ENCODE measurements around the gene SEC16B.

SEC16B gene, protein sequence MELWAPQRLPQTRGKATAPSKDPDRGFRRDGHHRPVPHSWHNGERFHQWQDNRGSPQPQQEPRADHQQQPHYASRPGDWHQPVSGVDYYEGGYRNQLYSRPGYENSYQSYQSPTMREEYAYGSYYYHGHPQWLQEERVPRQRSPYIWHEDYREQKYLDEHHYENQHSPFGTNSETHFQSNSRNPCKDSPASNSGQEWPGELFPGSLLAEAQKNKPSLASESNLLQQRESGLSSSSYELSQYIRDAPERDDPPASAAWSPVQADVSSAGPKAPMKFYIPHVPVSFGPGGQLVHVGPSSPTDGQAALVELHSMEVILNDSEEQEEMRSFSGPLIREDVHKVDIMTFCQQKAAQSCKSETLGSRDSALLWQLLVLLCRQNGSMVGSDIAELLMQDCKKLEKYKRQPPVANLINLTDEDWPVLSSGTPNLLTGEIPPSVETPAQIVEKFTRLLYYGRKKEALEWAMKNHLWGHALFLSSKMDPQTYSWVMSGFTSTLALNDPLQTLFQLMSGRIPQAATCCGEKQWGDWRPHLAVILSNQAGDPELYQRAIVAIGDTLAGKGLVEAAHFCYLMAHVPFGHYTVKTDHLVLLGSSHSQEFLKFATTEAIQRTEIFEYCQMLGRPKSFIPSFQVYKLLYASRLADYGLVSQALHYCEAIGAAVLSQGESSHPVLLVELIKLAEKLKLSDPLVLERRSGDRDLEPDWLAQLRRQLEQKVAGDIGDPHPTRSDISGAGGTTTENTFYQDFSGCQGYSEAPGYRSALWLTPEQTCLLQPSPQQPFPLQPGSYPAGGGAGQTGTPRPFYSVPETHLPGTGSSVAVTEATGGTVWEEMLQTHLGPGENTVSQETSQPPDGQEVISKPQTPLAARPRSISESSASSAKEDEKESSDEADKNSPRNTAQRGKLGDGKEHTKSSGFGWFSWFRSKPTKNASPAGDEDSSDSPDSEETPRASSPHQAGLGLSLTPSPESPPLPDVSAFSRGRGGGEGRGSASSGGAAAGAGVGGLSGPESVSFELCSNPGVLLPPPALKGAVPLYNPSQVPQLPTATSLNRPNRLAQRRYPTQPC

DNA sequence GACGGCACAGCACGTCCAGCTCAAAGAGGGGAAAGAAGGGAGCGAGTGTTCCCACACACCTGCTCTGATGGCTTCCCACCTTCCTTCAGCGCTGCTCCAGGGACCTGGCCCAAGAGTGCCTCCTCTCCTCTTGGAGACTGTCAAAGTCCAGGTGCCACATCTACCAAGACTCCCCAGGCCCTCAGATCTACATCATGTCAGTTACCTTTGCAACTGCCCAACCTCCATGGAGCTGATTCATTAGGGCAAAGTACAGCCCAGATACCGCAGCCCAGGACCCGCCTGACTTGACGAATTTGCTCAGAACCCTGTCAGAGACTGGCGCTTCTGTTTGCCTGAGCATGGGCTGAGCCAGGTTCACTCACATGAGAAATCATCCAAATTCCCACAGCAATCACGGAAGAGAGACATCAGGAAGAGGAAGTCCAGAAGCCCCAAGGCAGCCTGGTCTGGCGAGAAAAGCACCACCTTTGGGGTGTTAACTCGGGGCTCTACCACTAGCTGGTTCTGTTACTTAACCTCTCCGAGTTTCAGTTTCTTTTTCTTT, at the start of gene SEC16B:
SEC16B (minus strand) TSS at position 234 of the 547 bp plus-strand sequence. CDS start 2,077 bp downstream, outside the sequence.
- DNase-seq (ENCODE audit: low spot score in 2 of 2): no peak
- no peak within 1 kb of the TSS for H3K4me3 ChIP-seq
- in situ Hi-C loops (cut with MboI; ENCODE audit: low sequenced_read_pairs): no loop called here
- H3K27me3 ChIP-seq (ENCODE audit: low read depth): no peaks in the 10 kb centered on the region
- H3K9me3 ChIP-seq: no peaks in the 10 kb centered on the region
- H3K4me1 ChIP-seq: no peaks in the 10 kb centered on the region
- H3K36me3 ChIP-seq (replicated peaks): no peaks in the 10 kb centered on the region

DNA sequence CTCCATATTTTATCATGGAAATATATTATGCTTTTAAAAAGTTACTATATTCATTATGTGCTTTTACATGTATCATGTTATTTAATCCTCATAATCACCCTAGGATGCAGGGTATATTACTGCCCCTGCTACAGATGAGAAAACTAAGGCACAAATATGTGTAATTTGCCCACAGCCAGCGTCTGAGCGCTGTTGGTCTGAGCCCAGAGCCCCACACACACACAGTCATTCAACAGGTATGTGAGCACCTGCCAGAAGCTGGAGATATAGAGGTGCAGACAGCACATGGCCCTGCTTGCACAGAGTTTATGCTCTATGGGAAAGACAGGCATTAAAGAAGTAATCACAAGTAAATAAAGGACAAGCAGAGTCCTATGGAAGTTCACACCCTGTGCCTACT, 49.8 kb upstream of the SEC16B start:
- no peak for DNase-seq (ENCODE audit: low spot score in 2 of 2)
- Histone ChIP-seq H3K4me3 (no peak overlapping the region), H3K27me3 (ENCODE audit: low read depth) (no peaks in the 10 kb centered on the region), H3K9me3 (peaks cover 5% of the 10 kb centered on the region; the same call in 1 of the 2 replicates), H3K36me3 (replicated peaks) (no peaks in the 10 kb centered on the region; the same call in 1 of the 2 replicates), H3K4me1 (no peaks in the 10 kb centered on the region)
- in situ Hi-C loops (cut with MboI; ENCODE audit: low sequenced_read_pairs): no loop called here

DNA sequence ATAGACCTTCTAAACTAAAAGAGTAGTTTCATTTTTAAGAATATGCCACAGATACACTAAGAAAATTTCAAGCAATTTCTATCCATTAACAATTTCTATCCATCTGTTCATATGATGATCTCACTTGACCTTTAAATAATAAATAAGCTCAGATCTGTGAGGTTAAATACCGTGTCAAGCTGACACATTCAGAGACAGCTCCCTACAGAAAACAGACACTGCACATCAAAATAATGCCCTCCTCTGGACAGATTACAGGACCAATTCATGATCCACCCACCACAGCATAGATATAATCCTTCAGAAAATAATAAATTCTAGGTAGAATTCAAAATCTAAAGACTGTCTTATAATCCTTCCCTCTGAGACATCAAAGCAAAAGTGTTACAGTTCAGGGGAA, 49.4 kb upstream of the SEC16B start:
- in situ Hi-C loops (cut with MboI; ENCODE audit: low sequenced_read_pairs): no loop called here
- H3K27me3 ChIP-seq (ENCODE audit: low read depth): no peaks in the 10 kb centered on the region
- peaks cover 6% of the 10 kb centered on the region; the same call in 1 of the 2 replicates for H3K9me3 ChIP-seq
- no peaks in the 10 kb centered on the region; the same call in 1 of the 2 replicates for H3K36me3 ChIP-seq (replicated peaks)
- no peaks in the 10 kb centered on the region for H3K4me1 ChIP-seq
- H3K4me3 ChIP-seq: no peak overlapping the region
- no peak for DNase-seq (ENCODE audit: low spot score in 2 of 2)

DNA sequence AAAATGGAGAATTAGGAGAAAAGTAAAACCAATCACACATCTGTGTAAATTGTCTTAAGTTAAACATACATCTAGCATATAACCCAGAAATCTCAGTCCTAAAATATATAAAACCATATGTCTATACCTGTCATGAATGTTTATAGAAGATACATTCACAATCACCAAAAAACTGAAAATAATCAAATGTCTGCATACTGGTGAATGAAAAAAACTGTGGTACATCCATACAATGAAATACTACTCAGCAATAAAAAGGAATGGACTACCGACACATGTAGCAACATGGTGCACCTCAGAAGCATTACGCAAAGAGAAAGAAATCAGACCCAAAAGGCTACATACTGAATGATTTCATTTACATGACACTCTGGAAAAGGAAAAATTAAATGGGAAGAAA, 47.7 kb upstream of the SEC16B start:
- Histone ChIP-seq H3K4me1 (no peaks in the 10 kb centered on the region), H3K36me3 (replicated peaks) (no peaks in the 10 kb centered on the region; the same call in 1 of the 2 replicates), H3K4me3 (no peak overlapping the region), H3K9me3 (peaks cover 6% of the 10 kb centered on the region; the same call in 1 of the 2 replicates), H3K27me3 (ENCODE audit: low read depth) (peaks cover 5% of the 10 kb centered on the region)
- in situ Hi-C loops (cut with MboI; ENCODE audit: low sequenced_read_pairs): no loop called here
- DNase-seq (ENCODE audit: low spot score in 2 of 2): no peak

DNA sequence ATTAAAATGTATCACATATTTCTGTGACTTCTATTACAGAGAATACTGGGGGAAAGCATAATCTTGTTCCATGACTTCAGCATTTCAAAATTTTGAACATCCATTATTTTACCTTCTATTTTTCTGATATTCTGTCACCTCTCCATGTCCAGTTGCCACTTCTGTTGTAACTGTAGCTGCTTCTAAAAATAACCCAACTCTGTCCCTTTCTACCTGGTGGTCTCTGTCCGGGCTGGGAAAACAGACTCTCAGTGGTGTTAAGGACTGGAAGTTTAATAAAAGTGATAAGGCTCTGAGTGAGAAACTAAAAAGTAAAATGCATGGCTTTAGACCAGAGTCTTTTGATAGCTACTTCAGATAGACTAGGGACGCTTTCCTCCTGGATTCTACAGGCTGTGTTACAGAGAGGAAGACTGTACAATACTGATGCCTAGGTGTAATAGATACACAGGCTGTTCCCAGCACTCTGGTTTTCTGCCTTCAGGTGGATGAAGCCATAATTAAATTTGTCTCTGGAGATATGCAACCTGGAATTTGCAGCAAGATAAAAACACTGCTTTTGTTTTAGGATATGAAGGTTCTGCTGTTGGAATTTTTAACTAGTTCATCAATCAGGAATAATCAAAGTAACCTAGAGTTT, 42.1 kb upstream of the SEC16B start:
- Histone ChIP-seq H3K27me3 (ENCODE audit: low read depth) (peaks cover 14% of the 10 kb centered on the region), H3K4me3 (no peak overlapping the region), H3K9me3 (0 out of 2 replicates have a peak, but pooled peaks cover 4% of the 10 kb centered on the region), H3K4me1 (no peaks in the 10 kb centered on the region), H3K36me3 (replicated peaks) (no peaks in the 10 kb centered on the region; the same call in 1 of the 2 replicates)
- in situ Hi-C loops (cut with MboI; ENCODE audit: low sequenced_read_pairs): no loop called here
- no peak for DNase-seq (ENCODE audit: low spot score in 2 of 2)

DNA sequence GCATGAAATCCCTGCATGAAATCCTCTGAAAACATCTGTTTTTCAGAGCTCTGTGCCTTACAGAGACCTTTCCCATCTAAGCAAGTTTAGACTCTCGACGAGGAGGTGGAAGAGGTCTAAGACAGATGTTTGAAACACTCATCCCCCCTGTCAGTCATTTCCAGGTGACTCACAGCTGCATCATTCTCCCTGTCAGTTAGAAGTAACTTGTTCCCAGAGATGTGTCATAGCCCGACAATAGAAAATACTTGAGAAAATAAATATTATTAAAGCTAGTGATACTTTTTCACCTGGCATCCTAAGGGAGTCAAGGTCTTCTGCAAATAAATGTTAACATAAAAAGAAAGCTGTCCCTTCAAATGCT, 41.6 kb upstream of the SEC16B start:
- Histone ChIP-seq H3K4me3 (no peak overlapping the region), H3K4me1 (no peaks in the 10 kb centered on the region), H3K36me3 (replicated peaks) (no peaks in the 10 kb centered on the region), H3K27me3 (ENCODE audit: low read depth) (peaks cover 14% of the 10 kb centered on the region), H3K9me3 (0 out of 2 replicates have a peak, but pooled peaks cover 4% of the 10 kb centered on the region)
- no peak for DNase-seq (ENCODE audit: low spot score in 2 of 2)
- in situ Hi-C loops (cut with MboI; ENCODE audit: low sequenced_read_pairs): no loop called here

DNA sequence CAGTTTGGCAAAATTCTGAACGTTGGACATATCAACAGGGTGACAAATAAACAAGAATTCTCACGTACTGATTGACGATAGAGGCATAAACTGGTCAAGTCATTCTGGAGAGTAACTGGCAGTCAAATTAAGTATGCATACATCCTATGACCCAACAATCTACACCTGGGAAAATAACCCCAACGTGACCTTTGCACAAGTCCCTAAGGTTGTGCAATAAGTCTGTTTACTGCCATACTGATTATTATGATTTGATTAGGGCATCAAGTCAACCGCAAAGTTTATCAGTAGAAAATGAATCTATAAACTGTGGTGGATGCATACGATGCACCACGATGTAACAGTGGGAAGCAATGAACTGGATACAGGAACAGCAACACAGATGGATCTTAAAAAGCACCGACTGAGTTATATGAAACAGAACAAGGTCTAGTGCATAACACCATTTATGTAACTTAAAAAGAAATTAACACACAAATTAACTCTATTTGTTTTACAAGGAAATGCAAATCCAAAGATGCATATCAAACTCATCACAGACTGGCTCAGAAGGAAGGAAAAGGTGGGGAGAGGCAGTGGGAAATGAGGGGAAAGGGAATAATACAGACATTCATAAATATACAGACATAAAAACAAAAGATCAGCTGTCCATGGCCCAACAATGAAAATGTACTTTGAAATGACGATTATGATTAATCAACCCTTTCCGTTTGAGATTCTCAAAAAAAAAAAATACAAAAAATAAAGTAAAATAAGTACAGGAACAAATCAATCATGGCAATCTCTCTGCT, 41.0 kb upstream of the SEC16B start:
- DNase-seq (ENCODE audit: low spot score in 2 of 2): no peak

DNA sequence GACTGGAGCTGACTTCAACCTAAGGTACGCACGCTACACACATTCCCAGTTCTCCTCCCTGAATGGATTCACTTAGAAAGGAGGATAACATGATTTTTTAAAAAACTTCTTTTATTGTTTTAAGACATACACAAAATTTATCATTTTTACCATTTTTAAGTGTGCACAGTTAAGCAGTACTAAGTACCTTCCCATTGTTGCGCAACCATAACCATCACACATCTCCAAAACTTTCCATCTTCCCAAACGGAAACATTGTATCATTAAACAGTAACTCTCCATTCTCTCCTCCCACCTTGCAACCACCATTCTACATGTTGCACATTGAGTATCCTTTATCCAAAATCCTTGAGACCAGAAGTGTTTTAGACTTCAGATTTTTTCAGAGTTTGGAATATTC, 36.2 kb upstream of the SEC16B start:
- no peaks in the 10 kb centered on the region for H3K9me3 ChIP-seq
- H3K4me3 ChIP-seq: no peak overlapping the region
- no peak for DNase-seq (ENCODE audit: low spot score in 2 of 2)
- H3K27me3 ChIP-seq (ENCODE audit: low read depth): no peaks in the 10 kb centered on the region; the same call in 1 of the 2 replicates
- in situ Hi-C loops (cut with MboI; ENCODE audit: low sequenced_read_pairs): no loop called here
- H3K4me1 ChIP-seq: no peaks in the 10 kb centered on the region
- H3K36me3 ChIP-seq (replicated peaks): no peaks in the 10 kb centered on the region

More for the DNA sequence above, 41.0 kb upstream of the SEC16B start:
- Histone ChIP-seq H3K27me3 (ENCODE audit: low read depth) (peaks cover 14% of the 10 kb centered on the region), H3K36me3 (replicated peaks) (no peaks in the 10 kb centered on the region), H3K9me3 (0 out of 2 replicates have a peak, but pooled peaks cover 4% of the 10 kb centered on the region), H3K4me3 (no peak overlapping the region), H3K4me1 (no peaks in the 10 kb centered on the region)
- in situ Hi-C loops (cut with MboI; ENCODE audit: low sequenced_read_pairs): no loop called here

DNA sequence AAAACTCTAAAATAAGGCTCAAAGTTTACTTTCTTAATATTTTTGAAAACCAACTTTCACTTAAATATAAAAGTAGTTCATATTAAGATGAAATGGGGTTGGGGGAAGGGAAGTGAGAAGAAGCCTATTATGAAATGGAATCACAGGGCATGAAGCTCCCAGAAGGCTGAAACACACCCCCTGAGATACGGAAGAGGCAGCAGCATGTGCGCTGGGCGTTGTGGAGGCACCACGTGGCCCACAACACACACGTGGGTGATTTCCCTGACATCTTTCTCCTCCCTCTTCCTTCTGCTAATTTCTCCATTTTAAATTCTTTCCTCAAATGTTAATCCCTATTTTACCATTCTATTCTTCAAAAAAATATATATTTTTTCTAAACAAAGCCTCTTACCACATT, 35.6 kb upstream of the SEC16B start:
- Histone ChIP-seq H3K9me3 (no peaks in the 10 kb centered on the region), H3K4me3 (no peak overlapping the region), H3K36me3 (replicated peaks) (no peaks in the 10 kb centered on the region), H3K4me1 (no peaks in the 10 kb centered on the region), H3K27me3 (ENCODE audit: low read depth) (no peaks in the 10 kb centered on the region; the same call in 1 of the 2 replicates)
- in situ Hi-C loops (cut with MboI; ENCODE audit: low sequenced_read_pairs): no loop called here
- no peak for DNase-seq (ENCODE audit: low spot score in 2 of 2)

DNA sequence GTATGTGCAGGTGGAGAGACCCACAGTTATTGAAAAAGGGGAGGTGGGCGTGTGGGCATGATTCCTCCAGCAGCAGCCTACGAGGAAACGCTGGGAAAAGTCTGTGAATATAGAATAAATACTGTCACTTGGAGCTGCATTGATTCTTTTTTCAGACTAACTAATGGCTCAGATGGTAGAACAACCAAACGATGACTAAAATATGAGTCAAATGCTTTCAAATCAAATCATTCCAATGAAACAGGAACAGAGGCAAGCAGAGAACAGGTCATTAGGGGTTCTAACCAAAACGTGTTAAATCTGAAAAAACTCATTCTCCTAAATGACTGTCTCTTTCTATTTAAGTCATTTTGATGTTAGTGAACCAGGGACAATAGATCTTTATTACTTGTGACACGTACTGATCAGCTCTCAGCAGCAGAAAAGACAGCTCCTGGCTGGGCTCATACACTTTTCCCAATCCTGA, 35.1 kb upstream of the SEC16B start:
- Histone ChIP-seq H3K27me3 (ENCODE audit: low read depth) (no peaks in the 10 kb centered on the region; the same call in 1 of the 2 replicates), H3K36me3 (replicated peaks) (no peaks in the 10 kb centered on the region), H3K9me3 (no peaks in the 10 kb centered on the region), H3K4me3 (no peak overlapping the region), H3K4me1 (no peaks in the 10 kb centered on the region)
- in situ Hi-C loops (cut with MboI; ENCODE audit: low sequenced_read_pairs): no loop called here
- no peak for DNase-seq (ENCODE audit: low spot score in 2 of 2)

DNA sequence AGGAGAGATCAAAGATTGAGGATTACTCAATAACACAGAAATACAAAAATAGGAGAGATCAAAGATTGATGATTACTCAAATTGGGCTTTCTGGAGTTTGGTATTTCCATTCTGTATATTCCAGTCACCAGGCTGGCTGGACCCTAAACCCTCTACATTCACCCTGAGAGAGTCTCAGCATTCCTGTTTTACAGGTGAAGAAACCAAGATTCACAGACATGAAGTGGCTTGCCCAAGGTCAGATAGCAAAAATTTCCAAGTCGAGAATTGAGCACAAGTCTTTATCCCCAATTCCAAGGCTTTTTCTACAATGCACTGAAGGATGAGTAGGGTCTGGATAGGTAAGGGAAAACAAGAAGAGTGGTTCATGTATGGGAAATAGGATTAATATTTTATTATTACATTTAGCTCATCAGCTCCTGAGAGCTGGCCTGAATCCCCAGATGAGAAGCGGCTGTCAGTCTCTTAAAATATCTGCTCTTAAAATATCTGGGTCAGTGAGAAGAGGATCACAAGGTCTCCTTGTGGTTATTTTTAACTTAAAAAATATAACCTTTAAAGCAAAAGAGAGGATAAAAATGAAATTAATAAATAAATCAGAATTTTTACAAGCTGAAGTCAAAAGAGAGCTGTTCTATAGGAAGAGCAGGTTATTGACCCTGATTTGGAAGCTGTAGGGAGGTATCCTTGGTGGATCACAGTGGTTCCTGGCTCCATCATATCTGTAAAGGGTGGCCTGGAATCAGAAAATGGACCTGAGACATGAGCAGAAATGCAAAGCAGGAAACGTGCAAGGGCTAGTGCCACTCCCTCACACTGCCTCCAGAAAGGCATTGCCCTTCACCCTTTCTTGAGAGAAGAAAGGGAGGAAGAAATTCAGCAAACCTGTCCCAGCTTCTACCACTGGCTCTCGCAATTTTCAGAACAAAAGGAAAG, 29.1 kb upstream of the SEC16B start:
- Histone ChIP-seq H3K9me3 (no peaks in the 10 kb centered on the region), H3K36me3 (replicated peaks) (no peaks in the 10 kb centered on the region), H3K4me3 (no peak overlapping the region), H3K4me1 (peaks cover 5% of the 10 kb centered on the region), H3K27me3 (ENCODE audit: low read depth) (no peaks in the 10 kb centered on the region)
- in situ Hi-C loops (cut with MboI; ENCODE audit: low sequenced_read_pairs): no loop called here
- DNase-seq (ENCODE audit: low spot score in 2 of 2): no peak

Data from HAP-1 (cell line).